Esophagus muscularis mucosa (tissue), 4 donors: ENCODE measurements around the gene PATL2.

Experiments
- CTCF ChIP-seq, 3 experiments: fragments of 200-600 bp in 2 of 3; fragments of 450-650 bp in 1 of 3; sonication (generic) in 2 of 3; IDR thresholded peaks; one replicate each; pipeline ENCODE4 v1.5.1; 2017 to 2019; ENCODE audit warnings: antibody characterized with exemption in 3 of 3, mild to moderate bottlenecking in 2 of 3, moderate library complexity in 1 of 3
- EP300 ChIP-seq: sonication (generic); formaldehyde crosslinking; IDR thresholded peaks from one replicate; pipeline ENCODE4 v1.6.1; 2017; ENCODE audit warnings: antibody characterized with exemption
- POLR2A ChIP-seq: fragments of 450-650 bp; IDR thresholded peaks from one replicate; pipeline ENCODE4 v1.6.1; 2017; ENCODE audit warnings: antibody characterized with exemption, moderate library complexity, mild to moderate bottlenecking, low read depth
- POLR2AphosphoS5 ChIP-seq, 2 donors: sonication (generic); formaldehyde crosslinking; IDR thresholded peaks; one replicate each; pipeline ENCODE4 v1.6.1; 2017; ENCODE audit warnings: antibody characterized with exemption in 2 of 2

GRCh38 chr15:44667039-44667360 is 44.1 kb downstream of the PATL2 start:
- TF ChIP-seq CTCF (IDR thresholded peaks at IDR 0.05) (no peak), EP300 (no peak), POLR2AphosphoS5 (IDR thresholded peaks at IDR 0.05) (no peak), POLR2A (no peak)
